GM18858 (cell line): Measurements from ENCODE around the gene RPUSD1.
"Not testable (repeated sequence)": the region's sequence is repeated elsewhere in the genome, so short reads cannot be mapped to it uniquely, and the experiment has no call there.

ENCODE experiments used
- ATAC-seq: cut with Tn5 transposase; IDR thresholded peaks from one replicate; pipeline ENCODE4 v1.9.1; 2021; ENCODE audit not compliant: unreplicated experiment

The RPUSD1 gene

GRCh38 chr16:787978-788398 lies at the start of gene RPUSD1:
TSS of gene RPUSD1 (minus strand) at chr16:788381. CDS start at chr16:787737, 644 bp downstream.
- ATAC-seq, result no peak

- ATAC-seq, result not testable (repeated sequence)
Measured at GRCh38 chr16:836822-837221, 48.6 kb upstream of the RPUSD1 start.

- ATAC-seq, result no peak
Measured at GRCh38 chr16:836221-836620, 48.0 kb upstream of the RPUSD1 start.

- ATAC-seq, result no peak
Measured at GRCh38 chr16:835373-835772, 47.2 kb upstream of the RPUSD1 start.

GRCh38 chr16:833411-833810 lies 45.2 kb upstream of the RPUSD1 start:
- no peak for ATAC-seq

GRCh38 chr16:832652-833336 lies 44.6 kb upstream of the RPUSD1 start:
- ATAC-seq, result no peak

GRCh38 chr16:831571-832413 lies 43.6 kb upstream of the RPUSD1 start:
- no peak for ATAC-seq

- ATAC-seq, result no peak
Measured at GRCh38 chr16:830871-831570, 42.8 kb upstream of the RPUSD1 start.

- ATAC-seq, result no peak
Measured at GRCh38 chr16:830107-830870, 42.1 kb upstream of the RPUSD1 start.

- ATAC-seq, result no peak
Measured at GRCh38 chr16:828891-829290, 40.7 kb upstream of the RPUSD1 start.

GRCh38 chr16:827513-827912 lies 39.3 kb upstream of the RPUSD1 start:
- ATAC-seq, result no peak

GRCh38 chr16:825341-826061 lies 37.3 kb upstream of the RPUSD1 start:
- no peak for ATAC-seq

GRCh38 chr16:824601-825000 lies 36.4 kb upstream of the RPUSD1 start:
- no peak for ATAC-seq

GRCh38 chr16:824194-824593 lies 36.0 kb upstream of the RPUSD1 start:
- no peak for ATAC-seq

- no peak for ATAC-seq
Measured at GRCh38 chr16:822909-823297, 34.7 kb upstream of the RPUSD1 start.

GRCh38 chr16:822174-822908 lies 34.2 kb upstream of the RPUSD1 start:
- ATAC-seq, result no peak

- no peak for ATAC-seq
Measured at GRCh38 chr16:821751-822150, 33.6 kb upstream of the RPUSD1 start.

- no peak for ATAC-seq
Measured at GRCh38 chr16:820748-821147, 32.6 kb upstream of the RPUSD1 start.

- ATAC-seq, result not testable (repeated sequence)
Measured at GRCh38 chr16:820044-820408, 31.8 kb upstream of the RPUSD1 start.
